ENCODE data around the gene KLHL42.
A peak's percentile ranks its signal among the peaks of the same experiment; 100 is the strongest.
"Not testable (repeated sequence)": the region's sequence is repeated elsewhere in the genome, so short reads cannot be mapped to it uniquely, and the experiment has no call there.

The KLHL42 gene, protein sequence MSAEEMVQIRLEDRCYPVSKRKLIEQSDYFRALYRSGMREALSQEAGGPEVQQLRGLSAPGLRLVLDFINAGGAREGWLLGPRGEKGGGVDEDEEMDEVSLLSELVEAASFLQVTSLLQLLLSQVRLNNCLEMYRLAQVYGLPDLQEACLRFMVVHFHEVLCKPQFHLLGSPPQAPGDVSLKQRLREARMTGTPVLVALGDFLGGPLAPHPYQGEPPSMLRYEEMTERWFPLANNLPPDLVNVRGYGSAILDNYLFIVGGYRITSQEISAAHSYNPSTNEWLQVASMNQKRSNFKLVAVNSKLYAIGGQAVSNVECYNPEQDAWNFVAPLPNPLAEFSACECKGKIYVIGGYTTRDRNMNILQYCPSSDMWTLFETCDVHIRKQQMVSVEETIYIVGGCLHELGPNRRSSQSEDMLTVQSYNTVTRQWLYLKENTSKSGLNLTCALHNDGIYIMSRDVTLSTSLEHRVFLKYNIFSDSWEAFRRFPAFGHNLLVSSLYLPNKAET

DNA sequence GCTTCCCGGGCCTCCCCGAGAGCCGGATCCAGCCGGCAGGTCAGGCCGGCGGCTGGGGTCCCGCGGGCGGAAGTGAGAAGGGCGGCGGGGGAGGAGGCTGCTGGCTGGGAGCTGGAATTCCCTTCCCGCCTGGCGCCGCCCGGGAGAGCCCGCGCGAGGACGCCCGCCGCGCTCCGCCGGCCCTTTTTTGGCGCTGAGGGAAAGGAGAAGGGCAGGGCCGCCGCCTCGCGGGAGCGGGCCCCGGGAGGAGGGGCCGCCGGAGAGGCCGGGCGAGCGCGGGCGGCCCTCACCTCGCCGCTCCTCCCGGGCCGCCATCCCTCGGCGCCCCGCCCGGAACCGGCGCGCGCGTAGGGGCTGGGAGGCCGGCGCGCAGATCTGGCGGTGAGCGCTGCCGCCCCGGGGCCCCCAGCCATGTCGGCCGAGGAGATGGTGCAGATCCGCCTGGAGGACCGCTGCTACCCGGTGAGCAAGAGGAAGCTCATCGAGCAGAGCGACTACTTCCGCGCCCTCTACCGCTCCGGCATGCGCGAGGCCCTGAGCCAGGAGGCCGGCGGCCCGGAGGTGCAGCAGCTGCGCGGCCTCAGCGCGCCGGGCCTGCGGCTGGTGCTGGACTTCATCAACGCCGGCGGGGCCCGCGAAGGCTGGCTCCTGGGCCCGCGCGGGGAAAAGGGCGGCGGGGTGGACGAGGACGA, at the start of gene KLHL42, which contains the start of gene MANSC4:
Gene KLHL42 (plus strand): TSS at position 314 of the 692 bp plus-strand sequence. CDS start 98 bp downstream, at position 412.
Gene MANSC4 (minus strand): TSS at position 317 of the 692 bp plus-strand sequence. CDS start 8,960 bp downstream, outside the sequence.
- DNase-seq (ENCODE audit: low read depth) = peak; percentile 35

DNA sequence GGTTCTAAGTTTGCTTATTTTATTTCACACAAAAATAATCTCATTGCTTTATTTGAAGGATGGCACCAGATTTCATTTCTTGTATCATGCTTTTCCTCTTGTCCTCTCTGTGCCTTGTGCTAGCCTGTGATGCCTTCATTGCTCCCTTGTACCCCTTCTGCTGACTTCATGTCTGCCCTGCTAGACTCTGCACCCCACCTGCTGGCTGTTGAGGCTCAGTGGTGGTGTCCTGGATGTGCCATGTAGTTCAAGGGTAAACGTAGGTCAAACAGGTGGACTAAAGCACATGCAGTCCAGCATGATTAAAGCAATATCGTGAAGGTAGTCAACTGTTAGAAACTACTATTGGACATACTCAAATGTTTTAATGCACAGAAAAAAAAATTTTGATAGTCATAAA, 47.8 kb upstream of the KLHL42 start:
- no peak for DNase-seq (ENCODE audit: low read depth)

DNA sequence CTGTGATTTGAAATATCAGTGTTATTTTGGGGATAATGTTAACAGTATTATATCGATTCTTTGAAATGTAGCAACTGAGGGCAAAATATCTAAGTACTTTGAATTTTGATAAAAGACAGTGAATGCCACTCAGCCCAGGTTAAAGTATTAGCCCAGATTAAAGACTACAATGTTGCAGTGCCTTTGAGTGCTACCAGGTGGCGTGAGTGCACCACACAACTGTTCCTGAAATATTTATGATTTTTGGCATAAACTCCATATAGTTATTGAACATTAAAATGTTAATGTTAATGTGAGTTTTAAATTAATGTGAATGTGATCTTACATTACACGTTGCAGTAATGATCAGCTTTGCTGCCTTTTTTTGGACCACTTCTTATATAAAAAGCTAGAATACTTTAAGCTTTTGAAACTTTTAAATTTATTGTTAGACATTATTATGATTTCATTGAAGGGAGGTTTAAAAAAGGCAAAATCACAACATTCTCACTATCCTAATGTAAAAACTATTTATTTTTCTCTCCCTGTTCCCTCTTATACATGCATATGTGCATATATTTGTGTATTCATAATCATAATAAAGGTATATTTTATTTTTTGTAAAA, 46.9 kb upstream of the KLHL42 start:
- DNase-seq (ENCODE audit: low read depth) = no peak

DNA sequence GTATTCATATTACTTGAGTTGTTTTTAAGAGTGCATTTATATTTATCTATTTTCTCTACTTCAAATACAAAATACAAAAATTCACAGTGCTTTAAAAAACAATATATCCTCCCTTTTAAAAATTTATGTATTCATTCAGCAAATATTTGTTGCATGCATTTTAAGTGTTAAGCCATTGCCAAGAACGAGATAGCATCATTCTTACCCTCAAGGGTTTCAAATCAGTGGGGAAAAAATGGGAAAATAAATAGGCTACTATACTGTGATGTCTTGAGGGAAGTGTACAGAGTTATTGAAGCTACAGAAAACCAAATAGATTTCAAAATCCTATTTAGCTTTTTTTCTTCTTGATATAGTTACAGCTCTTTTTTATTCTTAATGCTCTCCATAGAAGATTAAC, 46.2 kb upstream of the KLHL42 start:
- DNase-seq (ENCODE audit: low read depth) = no peak

DNA sequence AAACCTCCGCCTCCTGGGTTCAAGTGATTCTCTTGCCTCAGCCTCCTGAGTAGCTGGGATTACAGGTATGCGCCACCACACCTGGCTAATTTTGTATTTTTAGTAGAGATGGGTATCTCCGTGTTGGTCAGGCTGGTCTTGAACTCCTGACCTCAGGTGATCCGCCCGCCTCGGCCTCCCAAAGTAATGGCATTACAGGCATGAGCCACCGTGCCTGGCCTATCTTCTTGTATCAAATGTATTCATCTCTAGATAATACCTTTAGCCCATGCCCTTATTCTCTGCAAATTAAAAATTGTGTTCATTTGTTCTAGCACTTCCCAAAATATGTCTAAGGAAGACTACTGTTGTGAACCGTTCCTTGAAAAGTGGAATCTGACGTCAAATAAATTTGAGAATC, 45.7 kb upstream of the KLHL42 start:
- DNase-seq (ENCODE audit: low read depth) = not testable (repeated sequence)

DNA sequence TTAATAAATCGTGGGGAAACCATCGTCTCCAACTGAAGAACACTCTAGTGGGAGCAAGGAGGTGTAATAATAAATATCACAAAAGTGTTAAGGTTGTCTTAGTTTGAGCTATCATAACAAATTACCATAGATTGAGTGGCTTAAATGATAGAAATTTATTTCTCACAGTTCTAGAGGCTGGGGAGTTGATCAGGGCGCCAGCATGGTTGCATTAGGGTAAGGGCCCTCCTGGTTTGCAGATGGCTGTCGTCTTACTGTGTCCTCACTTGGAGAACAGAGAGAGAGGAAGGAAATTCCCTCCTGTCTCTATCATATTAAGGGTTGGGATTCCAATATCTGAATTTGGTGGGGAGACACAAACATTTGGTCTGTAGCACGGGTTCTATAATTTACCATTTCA, 36.4 kb upstream of the KLHL42 start:
- DNase-seq (ENCODE audit: low read depth) = no peak

DNA sequence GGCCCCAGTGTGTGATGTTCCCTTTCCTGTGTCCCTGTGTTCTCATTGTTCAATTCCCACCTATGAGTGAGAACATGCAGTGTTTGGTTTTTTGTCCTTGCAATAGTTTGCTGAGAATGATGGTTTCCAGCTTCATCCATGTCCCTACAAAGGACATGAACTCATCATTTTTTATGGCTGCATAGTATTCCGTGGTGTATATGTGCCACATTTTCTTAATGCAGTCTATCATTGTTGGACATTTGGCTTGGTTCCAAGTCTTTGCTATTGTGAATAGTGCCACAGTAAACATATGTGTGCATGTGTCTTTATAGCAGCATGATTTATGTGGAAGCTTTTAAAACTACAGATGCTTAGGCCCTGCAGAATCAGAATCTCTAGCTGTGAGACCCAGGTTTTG, 34.3 kb upstream of the KLHL42 start:
- DNase-seq (ENCODE audit: low read depth) = not testable (repeated sequence)

DNA sequence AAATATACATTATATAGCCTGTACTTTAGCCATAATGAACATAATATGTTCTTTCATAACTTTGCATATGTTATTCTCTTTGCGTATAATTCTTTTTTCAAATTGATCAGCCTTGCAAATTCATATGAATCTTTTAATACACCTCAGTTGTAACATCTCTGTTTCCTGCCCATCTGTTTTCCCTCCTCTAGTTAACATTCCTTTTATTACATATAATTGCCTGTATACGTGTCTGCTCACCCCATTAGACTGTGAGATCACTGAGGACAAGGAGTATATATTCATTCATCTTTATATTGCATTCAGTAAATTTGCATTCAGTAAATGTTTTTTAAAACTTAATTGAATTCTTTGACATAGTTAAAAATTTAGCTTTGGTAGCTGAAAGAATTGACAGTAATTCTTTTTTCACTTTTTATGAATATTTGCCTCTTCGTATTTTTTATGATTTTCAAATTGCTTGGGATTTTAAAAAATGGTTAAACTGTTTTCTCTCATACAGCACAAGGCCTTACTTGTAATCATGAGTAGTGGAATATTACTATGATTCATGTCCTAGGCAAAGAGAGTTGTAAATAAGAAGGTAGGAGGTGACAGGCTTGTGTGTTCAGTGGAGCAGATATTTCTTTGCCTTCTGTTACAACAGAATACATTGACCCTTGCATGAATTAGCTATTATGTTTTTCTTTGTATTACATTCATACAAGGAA, 32.8 kb upstream of the KLHL42 start:
- DNase-seq (ENCODE audit: low read depth) = no peak

DNA sequence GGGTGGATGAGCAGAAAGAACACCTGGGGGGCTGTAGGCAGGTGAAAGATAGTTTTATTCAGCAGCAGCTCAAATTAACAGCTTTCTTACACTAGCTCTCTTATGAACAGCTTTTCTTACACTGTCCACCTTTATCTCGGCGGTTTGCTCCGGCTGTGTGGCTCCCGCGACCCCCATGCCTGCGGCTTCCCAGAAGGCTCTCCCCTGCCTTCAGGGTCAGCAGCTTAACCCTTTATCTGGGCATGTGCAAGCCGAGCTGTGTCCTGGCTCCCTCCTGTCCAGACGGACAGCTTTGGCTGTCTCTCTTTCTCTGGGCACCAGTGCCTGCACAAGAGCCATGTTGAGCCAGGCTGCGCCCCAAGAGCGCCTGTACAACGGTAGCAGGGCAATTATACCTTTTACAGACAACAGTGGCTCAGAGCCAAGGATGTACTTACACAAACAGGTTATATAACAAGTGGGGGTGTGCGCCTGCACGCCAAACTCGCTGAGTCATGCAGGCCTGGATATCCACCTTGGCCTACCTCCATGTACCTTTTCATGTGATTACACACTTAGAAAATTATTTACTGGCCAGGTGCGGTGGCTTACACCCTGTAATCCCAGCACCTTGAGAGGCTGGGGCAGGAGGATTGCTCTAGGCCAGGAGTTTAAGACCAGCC, 28.5 kb upstream of the KLHL42 start:
- DNase-seq (ENCODE audit: low read depth) = no peak

DNA sequence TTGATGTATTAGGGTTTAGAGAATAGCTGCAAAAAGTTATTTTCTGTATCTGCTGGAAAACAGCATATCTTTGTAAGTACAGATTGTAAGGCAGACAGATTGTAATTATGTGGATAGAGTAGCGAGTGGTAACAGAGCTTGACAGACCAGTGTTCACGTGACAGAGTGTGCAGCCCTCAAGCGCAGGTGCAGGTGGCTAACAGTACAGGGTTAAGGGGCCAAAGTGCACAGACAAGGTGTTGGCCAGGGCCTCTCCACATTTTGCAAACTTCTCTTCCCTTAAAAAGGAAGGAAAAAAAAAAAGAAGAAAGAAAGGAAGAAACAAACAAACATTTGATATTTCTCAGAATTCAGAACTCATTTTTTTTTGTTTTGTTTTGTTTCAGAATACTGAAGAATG, 25.2 kb upstream of the KLHL42 start:
- no peak for DNase-seq (ENCODE audit: low read depth)

DNA sequence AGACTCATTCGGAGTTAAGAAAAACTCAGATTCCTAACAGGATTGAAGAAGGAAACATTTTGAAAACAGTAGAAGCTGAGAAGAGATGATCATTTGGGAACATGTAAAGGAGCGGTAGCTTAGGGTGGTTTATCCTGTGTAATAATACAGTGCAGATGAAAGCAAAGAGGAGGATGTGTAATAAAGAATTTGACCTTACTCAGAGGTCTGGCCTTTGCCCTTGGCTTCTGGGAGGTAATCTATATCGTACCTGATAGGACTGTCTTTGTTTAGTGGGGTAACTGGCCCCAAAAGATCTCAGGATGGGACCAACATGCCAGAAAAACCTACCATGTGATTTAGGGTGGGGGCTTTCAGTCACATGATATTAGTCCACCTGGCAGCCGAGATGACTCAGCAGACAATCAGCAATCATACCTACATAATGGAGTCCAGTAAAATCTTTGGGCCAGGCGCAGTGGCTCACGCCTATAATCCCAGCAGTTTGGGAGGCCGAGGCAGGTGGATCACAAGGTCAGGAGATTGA, 23.3 kb upstream of the KLHL42 start:
- no peak for DNase-seq (ENCODE audit: low read depth)

DNA sequence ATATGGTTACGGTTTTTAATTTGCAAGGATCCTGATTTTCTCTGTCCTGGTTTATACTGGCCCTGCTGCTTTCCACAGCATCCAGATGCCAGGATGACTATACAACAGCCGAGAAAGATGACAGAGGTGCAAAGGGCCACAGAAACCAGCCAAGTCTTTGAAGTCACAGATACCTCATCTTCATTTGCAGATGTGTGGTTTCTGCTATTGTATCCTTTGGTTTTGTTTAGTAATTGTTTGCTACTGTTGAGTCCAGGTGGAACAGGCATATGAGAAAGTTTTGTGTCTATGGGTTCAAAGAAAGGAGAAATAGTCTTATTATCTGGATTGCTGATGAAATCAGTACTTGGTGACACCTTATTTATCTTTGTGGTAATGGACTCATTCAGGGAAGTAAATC, 17.3 kb upstream of the KLHL42 start:
- DNase-seq (ENCODE audit: low read depth) = no peak

DNA sequence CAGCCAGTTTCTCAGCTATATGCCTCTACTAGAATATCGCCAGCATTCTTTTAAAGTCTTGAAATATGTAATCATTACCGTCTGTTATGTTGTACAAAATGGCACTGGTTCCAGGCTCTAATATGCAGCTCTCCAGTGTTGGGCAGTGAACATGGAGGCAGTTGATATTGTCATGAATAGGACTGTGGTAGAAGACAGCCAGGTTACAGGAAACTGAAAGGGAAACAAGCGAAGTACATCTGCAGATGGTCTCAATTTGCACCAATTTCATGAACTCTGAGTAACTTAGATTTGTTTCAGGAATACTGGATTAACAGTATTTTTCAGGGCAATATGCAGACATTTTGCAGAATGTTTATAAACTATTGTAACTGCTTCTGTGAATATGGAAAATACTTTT, 13.4 kb upstream of the KLHL42 start:
- no peak for DNase-seq (ENCODE audit: low read depth)

DNA sequence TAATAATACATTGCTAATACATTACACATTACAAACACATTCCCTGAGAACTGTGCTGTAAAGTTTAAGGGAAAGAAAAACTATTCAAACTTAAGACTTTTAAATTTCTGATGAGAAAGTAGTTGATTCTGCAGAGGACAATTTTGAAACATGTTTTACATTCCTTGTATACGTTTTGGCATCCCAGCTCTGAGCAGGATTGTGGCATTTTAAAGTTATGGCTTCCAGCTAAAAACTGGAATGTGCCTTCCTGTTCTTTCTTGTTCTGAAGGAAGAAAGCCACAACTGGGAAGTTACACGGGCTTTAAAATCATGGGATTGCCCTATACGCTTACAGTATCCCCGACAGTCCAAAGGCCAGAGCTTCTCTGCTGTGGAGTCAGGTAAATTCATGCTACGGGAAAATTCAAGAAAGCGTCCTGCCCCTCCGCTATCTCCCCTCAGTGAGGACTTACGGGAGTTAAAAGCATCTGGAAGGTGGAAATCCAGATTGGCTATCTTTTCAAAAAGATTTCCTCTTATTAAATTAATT, 10.8 kb upstream of the KLHL42 start:
- no peak for DNase-seq (ENCODE audit: low read depth)

DNA sequence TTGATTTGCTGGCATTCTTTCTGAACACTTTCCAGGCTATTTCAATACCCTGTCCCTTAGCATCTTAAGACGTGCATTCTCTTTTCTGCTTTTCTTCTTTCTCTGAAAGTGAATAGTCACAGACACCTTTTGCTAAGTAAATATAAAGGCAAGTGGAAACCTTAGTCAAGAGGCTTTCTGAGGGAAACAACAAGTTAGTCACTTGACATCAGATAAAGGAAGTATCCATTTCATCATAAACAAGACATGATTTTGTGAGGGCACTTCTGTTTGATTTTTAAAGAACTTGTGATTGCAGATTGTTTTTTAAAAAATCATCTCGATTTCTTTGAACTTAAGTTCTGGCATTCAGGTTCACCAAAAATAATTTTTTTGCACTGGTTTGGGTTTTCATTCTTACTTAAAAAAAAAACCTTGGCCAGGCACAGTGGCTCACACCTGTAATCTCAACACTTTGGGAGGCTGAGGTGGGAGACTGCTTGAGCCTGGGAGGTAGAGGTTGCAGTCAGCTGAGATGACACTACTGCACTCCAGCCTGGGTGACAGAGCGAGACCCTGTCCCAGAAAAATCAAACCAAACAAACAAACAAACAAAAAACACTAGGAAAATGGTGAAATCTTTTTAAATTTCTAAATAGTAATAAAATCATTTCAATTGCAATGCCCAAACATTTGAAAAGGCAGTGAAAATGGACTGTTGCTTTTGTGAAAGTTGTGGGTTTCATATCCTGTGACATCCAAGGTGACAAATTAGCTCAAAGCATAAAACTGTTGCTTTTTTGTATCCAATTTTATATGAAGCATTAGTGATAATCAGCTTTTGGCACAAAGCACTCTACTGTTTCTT, 8.3 kb upstream of the KLHL42 start:
- DNase-seq (ENCODE audit: low read depth) = no peak

DNA sequence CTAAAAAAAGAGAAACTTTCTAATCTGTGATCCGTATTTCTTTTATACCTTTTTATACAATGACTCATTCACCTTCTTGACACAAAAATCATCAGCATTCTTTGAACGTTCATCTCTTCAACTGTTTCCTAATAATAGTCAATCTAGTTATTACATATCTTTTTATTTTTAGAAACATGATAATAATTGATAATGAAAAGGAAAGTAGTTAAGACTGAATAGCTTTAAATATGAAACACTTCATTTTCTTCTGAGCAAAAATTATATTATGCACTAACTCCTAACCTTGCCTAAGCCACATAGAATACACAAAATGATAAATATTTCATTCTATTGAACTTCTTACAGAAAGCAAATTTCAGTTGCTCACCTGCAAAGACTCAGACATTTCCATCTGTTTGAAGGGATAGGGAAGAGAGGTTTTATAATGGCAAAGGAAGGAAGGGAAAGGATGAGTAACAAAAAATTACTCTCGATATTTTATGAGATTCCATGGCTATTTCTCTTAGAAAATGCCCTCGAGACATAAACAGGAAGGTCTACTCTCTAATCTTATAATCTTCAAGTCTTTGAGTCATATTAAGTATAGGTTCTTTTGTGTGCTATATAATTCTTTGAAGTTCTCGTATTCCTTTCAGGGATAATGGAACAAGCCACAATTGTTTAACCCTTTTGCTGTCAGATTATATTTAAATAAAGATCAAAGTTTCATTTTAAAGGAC, 7.5 kb upstream of the KLHL42 start:
- no peak for DNase-seq (ENCODE audit: low read depth)

DNA sequence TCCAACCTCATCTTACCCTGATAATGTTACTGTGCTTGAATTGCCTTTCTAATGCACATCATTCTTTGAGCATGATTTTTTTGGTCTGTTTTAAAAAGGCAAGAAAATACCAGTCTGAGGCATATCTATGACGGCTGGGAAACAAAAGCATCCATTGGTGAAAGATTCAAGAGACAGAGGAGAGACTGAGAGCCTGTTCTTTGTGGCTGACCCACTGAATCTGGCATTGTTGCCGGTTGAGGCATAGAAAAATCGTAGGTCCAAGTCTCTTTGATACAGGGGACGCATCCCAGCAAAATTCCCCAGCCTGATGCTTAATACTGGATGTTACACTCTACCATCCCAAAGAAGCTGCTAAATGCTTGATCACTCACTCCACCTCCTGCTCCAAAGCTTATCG, 2.9 kb upstream of the KLHL42 start:
- no peak for DNase-seq (ENCODE audit: low read depth)

DNA sequence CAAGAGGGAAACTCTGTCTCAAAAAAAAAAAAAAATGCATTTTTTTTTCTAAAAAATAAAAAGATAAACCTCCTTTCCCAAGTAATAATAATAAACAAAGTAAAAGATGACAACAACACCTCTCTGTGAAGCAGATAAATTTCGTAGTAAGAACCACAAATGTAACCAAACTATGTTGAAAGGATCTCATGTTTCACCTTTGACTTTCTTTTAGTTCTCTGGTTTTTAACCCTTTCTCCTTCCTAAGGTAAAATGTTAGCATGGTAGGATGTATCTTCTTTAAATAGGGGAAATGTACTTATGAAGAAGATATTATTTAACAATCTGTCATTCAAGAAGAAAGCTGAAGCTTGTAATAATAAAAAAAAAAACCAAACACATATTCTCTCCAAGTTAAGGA, 1.8 kb upstream of the KLHL42 start:
- no peak for DNase-seq (ENCODE audit: low read depth)

DNA sequence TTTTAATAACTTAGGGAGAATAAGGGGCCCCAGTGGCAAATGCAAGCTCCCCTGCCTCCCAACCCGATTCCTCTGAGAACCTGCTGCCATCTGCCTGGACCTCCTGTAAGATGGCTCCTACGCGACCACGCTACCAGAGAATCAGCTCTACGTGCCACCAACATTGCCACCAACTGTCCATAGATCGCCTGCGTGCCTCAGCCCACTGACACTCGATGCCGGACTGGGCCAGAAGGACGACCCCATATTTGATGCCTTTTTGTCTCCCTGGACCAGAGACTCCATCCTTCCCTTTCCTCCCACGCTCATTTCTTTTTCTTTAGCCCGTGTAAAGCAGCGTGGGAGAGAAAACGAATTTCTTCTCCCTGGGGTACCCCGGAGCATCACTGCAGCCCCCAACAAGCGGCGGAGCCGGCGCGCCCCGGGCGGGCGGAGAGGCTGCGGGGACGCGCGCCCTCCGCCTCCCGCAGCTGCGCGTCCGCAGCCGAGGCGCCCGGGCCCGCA, 565 bp upstream of the KLHL42 start:
- DNase-seq (ENCODE audit: low read depth) = no peak

Data from T-helper 22 cell (primary cell).